ENCODE results near the gene GASK1A. TPM values are rescaled to one million over a fixed set of nuclear protein-coding genes. Genes with fewer than 3 reads are reported as not detected.

The GASK1A gene
- total and polyA plus RNA-seq, 2 of the 4 experiments (the other 2 are of a cell fraction): 0.18 to 0.19 TPM

- no peak overlapping the region for H3K4me3 ChIP-seq (ENCODE audit: insufficient read depth, low read depth, low read length)
Measured at GRCh38 chr3:43001094-43001553, 22.0 kb downstream of the GASK1A start.

More at GRCh38 chr3:43001094-43001553, 22.0 kb downstream of the GASK1A start:
- no peaks in the 10 kb centered on the region for H3K9me3 ChIP-seq (ENCODE audit: control insufficient read depth, insufficient read depth, low read length)
- in situ Hi-C loops (cut with MboI; ENCODE audit: low sequenced_read_pairs) (no loop called here), dilution Hi-C loops (cut with HindIII; ENCODE audit: low sequenced_read_pairs, unreplicated experiment) (no loop called here), intact Hi-C loops (cut with micrococcal nuclease) (loop anchor here (5.0 kb wide), 1 partner anchor 91 kb away; no protein-coding TSS in a partner anchor)
- TF ChIP-seq USF2 (IDR thresholded peaks at IDR 0.05; ENCODE audit: low read depth, low read length) (peak; percentile 78; the same call in 1 of the 2 replicates), FOS (IDR thresholded peaks at IDR 0.05; ENCODE audit: low read depth, low read length) (no peak)
- no peak overlapping the region for H2BK120ac ChIP-seq (ENCODE audit: low read depth, low read length)
- ChIA-PET CTCF (no interaction called here), POLR2A (ENCODE audit: unreplicated experiment) (no interaction called here)
- BruUV-seq (replicated peaks): no TSS peak
- H3K27me3 ChIP-seq (ENCODE audit: control insufficient read depth, insufficient read depth, low read length): no peaks in the 10 kb centered on the region; the same call in 1 of the 2 replicates
- H4K91ac ChIP-seq (ENCODE audit: insufficient read depth, low read depth, low read length): no peak overlapping the region
- H2AFZ ChIP-seq (replicated peaks; ENCODE audit: low read length, poor library complexity): peak overlapping the region; percentile 16
- H3K56ac ChIP-seq (ENCODE audit: extremely low read depth, insufficient read depth, low read length): no peak overlapping the region
- H3K14ac ChIP-seq (replicated peaks; ENCODE audit: low read depth, low read length): no peak overlapping the region
- H3K4ac ChIP-seq (ENCODE audit: low read depth, low read length): no peak overlapping the region
- no peak overlapping the region for H2AK5ac ChIP-seq (ENCODE audit: low read depth, low read length)
- no peak overlapping the region; the same call in 1 of the 2 replicates for H4K5ac ChIP-seq (ENCODE audit: low read depth, low read length)
- H2BK20ac ChIP-seq (ENCODE audit: low read depth, low read length): no peak overlapping the region
- H3K36me3 ChIP-seq (ENCODE audit: control insufficient read depth, insufficient read depth, low read length): no peaks in the 10 kb centered on the region
- H2BK5ac ChIP-seq (ENCODE audit: low read depth, low read length, poor library complexity, severe bottlenecking): no peak overlapping the region
- no peak overlapping the region for H3K23ac ChIP-seq (ENCODE audit: low read depth, low read length)
- H2AK9ac ChIP-seq (replicated peaks; ENCODE audit: low read depth, low read length, poor library complexity): no peak overlapping the region
- no peak overlapping the region for H4K8ac ChIP-seq (ENCODE audit: low read depth in 2 of 2, low read length in 2 of 2)
- ATAC-seq (ENCODE audit: low read depth) (peak; percentile 83), DNase-seq (peak; percentile 85)
- peak overlapping the region; percentile 7; the same call in 1 of the 2 replicates for H3K18ac ChIP-seq (ENCODE audit: low read depth, low read length)
- H3K4me1 ChIP-seq (ENCODE audit: control insufficient read depth, insufficient read depth, low read length): peaks cover 6% of the 10 kb centered on the region; the same call in 1 of the 2 replicates
- no peak overlapping the region for H2BK15ac ChIP-seq (ENCODE audit: low read depth, low read length)
- no CpG with 5 or more reads among the region's 8 CpGs for WGBS, 2 experiments (ENCODE audit: extremely low coverage in 2 of 2, insufficient read length in 1 of 2)
- H4K20me1 ChIP-seq (ENCODE audit: insufficient read depth, low read length): no peaks in the 10 kb centered on the region
- H3K79me1 ChIP-seq (ENCODE audit: low read depth in 1 of 2, low read length in 2 of 2): no peaks in the 10 kb centered on the region
- no peak overlapping the region for H3K9ac ChIP-seq (ENCODE audit: low read depth, low read length)
- H3K4me2 ChIP-seq (ENCODE audit: low read depth, low read length): peak overlapping the region; percentile 6; the same call in 1 of the 2 replicates
- H3K9me1 ChIP-seq (ENCODE audit: insufficient read depth, low read length): no peaks in the 10 kb centered on the region
- peak overlapping the region; percentile 67; the same call in 1 of the 2 replicates for H3K27ac ChIP-seq (ENCODE audit: insufficient read depth, low read length)

All from IMR-90 (cell line).